Ureter (tissue), 1 donor: ENCODE data around the gene IDNK. TPM values are rescaled to one million over a fixed set of nuclear protein-coding genes. Genes with fewer than 3 reads are reported as not detected.

Experiments used
- total RNA-seq: library from RNA; stranded (reverse); gene quantifications from one replicate; pipeline ENCODE4 v1.2.4, GENCODE V29; 2023
- donor health status: DM: yes; HTN: yes; CAD: no.

The IDNK gene
- total RNA-seq, 1 donor from 2014 or later, result 7.8 TPM

Other genes with a start within 250 kb of the IDNK start
- gene FRMD3, start 84.7 kb upstream of the IDNK start, total RNA-seq, result 16.8 TPM
- 123 TPM for gene UBQLN1, start 84.8 kb downstream of the IDNK start, total RNA-seq
- 9.5 TPM for gene GKAP1, start 194.6 kb downstream of the IDNK start, total RNA-seq